22Rv1 (cell line): ENCODE data around the gene RFC5.
"Not testable (repeated sequence)": the region's sequence is repeated elsewhere in the genome, so short reads cannot be mapped to it uniquely, and the experiment has no call there.

Experiments
- H3K27ac ChIP-seq: fragments of 450-650 bp; 2 replicates; pipeline ENCODE4 v1.5.1; 2017
- ZFX ChIP-seq: fragments of 450-650 bp; IDR thresholded peaks from 2 replicates; pipeline ENCODE4 v1.6.1; 2017; ENCODE audit warnings: antibody characterized with exemption, borderline replicate concordance
- TF ChIP-seq, protein P1 (sequence below): fragments of 450-650 bp; IDR thresholded peaks from 2 replicates; pipeline ENCODE4 v1.5.1; 2017; ENCODE audit warnings: mild to moderate bottlenecking

Gene RFC5

DNA sequence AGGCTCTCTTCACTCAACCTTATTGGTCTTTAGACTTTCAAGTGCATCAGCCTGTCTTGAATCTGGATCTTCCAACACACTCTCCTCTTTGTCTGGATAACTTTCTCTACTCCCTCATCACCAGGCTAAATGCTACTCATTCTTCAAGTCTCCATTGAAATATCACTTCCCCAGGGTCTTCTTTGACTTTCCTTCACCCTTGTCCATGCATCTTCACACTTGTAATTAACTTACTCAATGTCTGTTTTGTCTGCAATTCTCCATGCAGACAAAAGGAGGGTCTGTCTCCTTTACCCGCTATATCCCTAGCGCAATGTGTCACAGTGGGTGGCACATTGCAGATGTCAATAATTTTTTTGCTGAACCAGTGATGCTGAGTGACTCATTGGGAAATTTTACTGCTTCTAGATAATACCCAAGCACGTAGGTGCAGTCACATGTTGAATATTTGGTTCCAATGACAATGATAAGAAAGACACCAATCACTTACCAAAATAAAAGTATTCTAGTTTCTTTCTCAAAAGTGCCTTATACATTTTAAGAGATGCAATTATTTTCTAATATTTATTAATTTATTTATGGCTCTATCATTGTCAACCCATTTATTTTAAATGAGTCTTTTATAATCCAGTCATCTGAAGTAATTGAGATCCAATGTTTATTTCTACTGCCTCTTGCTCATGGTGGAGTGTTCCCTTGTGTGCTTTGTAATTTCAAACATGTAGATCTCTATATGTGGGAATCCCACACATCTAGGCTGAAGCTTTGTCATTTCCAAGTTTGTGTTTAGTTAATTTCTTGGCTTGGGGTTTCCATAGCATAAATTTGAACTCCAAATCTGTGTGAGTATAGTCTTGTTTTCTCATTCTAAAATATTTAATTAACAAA, 21.7 kb upstream of the RFC5 start:
- no peak for TF ChIP-seq ZFX
- TF ChIP-seq, protein P1, sequence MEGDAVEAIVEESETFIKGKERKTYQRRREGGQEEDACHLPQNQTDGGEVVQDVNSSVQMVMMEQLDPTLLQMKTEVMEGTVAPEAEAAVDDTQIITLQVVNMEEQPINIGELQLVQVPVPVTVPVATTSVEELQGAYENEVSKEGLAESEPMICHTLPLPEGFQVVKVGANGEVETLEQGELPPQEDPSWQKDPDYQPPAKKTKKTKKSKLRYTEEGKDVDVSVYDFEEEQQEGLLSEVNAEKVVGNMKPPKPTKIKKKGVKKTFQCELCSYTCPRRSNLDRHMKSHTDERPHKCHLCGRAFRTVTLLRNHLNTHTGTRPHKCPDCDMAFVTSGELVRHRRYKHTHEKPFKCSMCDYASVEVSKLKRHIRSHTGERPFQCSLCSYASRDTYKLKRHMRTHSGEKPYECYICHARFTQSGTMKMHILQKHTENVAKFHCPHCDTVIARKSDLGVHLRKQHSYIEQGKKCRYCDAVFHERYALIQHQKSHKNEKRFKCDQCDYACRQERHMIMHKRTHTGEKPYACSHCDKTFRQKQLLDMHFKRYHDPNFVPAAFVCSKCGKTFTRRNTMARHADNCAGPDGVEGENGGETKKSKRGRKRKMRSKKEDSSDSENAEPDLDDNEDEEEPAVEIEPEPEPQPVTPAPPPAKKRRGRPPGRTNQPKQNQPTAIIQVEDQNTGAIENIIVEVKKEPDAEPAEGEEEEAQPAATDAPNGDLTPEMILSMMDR, result no peak
- no peak overlapping the region for H3K27ac ChIP-seq

DNA sequence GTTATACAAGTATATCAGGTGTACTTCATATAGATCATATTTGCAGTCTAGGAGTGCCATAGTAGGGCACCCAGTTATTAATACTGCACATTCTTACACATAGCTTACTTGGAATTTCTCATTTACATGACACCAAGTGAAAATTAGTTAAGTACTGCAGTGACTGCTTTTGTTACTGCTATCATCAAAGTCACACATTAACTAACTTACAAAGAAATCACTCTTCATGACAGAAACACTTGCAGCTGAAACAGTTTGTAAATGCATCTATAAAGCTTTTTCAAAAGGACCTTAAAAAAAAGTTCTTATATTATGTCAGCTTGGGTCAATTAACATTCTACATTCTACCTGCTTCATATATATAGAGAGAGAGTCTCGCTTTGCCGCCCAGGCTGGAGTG, 17.8 kb upstream of the RFC5 start:
- no peak overlapping the region for H3K27ac ChIP-seq
- TF ChIP-seq, protein P1, result no peak
- TF ChIP-seq ZFX, result no peak

DNA sequence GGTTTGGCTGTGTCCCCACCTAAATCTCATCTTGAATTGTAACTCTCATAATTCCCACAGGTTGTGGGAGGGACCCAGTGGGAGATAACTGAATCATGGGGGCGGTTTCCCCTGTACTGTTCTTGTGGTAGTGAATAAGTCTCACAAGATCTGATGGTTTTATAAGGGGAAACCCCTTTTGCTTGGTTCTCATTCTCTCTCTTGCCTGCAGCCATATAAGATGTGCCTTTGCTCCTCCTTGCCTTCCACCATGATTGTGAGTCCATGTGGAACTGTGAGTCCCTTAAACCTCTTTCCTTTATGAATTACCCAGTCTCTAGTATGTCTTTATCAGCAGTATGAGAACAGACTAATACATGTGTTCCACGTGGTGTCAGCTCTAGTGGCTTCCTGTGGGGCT, 16.7 kb upstream of the RFC5 start:
- H3K27ac ChIP-seq, result not testable (repeated sequence)

DNA sequence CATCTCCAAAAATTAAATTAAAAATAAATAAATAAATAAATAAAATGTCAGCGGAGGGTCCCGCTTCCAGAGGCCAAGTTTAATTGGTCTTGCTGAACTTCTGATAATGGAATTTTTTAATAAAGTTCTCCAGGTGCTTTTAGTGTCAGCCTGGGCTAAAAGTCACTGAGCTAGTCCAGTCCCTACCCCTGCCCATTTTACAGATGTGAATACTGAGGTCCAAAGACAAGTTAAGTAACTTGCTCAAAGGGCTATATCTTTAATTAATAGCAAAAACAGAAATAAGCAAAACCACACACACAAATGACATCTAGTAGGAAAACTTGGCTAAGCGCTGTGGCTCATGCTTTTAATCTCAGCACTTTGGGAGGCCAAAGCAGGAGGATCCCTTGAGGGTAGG, 5.6 kb upstream of the RFC5 start:
- no peak overlapping the region for H3K27ac ChIP-seq
- no peak for TF ChIP-seq ZFX
- TF ChIP-seq, protein P1, result no peak

DNA sequence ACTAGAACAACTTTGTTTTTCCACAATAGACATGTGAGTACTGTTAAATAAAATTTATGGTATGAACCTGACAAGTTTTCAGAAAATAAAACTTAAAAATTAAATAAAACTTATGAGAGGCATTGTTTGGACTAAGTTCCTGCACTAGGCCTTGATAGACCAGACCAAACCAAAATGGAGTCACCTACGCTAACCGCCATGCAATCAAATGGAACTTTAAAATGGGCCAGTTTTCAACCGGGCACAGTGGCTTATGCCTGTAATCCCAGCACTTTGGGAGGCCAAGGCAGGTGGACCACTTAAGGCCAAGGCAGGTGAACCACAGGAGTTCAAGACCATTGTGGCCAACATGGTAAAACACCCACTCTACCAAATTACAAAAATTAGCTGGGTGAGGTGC, 5.1 kb upstream of the RFC5 start:
- no peak overlapping the region for H3K27ac ChIP-seq
- TF ChIP-seq, protein P1, result no peak
- no peak for TF ChIP-seq ZFX

DNA sequence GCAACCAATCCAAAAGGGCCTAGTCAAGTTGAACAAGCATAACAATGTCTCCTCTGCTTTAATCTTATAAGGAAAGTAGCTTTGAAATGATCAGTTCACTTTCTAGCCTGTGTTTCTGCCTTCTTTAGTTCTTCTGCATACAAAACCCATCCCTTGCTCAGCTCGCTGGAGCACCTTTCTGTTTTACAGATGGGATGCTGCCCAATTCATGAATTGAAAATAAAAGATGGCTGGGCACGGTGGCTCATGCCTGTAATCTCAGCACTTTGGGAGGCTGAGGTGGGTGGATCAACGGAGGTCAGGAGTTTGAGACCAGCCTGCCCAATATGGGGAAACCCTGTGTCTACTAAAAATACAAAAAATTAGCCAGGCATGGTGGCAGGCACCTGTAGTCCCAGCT, 4.5 kb upstream of the RFC5 start:
- TF ChIP-seq, protein P1, result no peak
- no peak for TF ChIP-seq ZFX
- H3K27ac ChIP-seq, result no peak overlapping the region

DNA sequence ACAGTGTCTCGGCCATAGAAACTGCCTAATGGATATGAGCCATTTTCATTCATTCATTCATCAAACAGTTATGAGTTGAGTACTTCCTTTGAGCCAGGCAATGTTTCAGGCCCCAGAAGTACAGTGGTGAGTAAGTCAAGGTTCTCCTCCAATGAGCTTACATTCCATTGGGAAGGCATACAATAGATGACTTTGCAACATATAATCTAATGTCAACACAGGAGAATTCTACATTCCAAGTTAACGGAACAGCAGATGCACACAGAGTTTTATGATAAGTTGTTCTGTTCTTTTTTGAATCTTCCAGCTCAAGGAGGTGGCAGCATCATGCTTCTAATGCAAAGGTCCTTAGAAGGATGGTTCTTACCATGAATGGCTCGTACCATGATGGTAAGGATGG, 3.2 kb upstream of the RFC5 start:
- no peak overlapping the region for H3K27ac ChIP-seq
- TF ChIP-seq ZFX, result no peak
- TF ChIP-seq, protein P1, result no peak

DNA sequence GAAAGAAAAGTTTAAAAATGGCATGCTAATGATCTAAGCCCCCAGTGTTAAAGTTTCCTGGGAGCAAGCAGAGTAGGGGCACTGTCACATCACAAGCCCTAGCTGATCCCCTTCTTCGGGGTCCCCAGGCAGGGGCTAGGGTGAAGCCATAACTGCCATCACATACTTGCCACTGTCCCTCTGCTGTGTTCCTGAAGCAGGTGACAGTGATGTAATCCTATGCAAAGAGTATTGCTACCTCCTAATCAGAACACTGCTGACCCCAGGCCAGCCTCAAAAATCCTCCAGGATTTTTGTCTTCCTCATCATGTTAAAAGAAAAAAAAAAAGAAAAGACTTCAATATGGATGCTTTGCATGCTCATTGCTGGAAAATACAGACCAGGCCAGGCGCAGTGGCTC, 1.2 kb upstream of the RFC5 start:
- no peak overlapping the region for H3K27ac ChIP-seq
- TF ChIP-seq, protein P1, result no peak
- no peak for TF ChIP-seq ZFX
